ENCODE measurements around the gene RARRES2.
A peak's percentile ranks its signal among the peaks of the same experiment; 100 is the strongest.

The RARRES2 gene

DNA sequence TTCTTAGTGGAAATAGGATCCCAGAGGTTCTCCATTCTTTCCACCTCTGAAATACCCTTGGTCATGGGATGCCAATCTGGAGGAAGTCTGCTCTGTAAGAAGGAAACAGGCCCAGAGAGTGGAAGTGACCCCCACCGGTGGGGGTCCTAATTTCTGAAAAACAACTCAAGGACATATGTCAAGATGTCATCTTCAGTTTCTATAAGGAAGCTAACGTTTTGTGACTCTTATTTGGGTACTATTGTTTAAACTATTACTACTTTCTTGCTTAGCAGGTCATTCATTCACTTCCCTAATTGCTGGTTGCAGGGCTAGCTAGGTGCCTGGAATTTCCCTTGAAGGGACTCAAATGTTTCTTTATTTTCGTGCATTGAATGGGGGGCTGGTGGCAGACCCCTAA lies 35.8 kb upstream of the RARRES2 start:
- no peak for DNase-seq (ENCODE audit: extremely low read depth in 1 of 2, low read depth in 1 of 2)

DNA sequence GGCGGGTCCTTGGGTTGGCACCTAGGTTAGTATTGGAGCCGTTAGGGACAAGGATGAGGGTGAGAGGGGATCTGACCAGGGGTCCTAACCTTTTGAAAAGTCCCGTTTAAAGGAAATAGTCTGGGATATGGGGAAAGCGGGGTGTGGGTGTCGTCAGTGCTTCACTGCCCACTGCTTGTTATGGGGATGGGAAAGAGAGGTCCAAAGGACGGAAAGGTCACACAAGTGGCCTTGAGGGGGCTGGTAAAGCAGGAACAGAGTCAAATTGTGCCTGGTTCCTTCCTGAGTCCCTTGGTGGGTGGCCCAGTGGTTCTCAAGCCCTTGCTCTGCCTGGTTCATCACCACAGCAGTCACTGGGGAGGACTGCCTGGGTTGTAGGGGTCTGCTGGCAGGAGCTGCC lies 35.1 kb upstream of the RARRES2 start:
- no peak for DNase-seq (ENCODE audit: extremely low read depth in 1 of 2, low read depth in 1 of 2)

DNA sequence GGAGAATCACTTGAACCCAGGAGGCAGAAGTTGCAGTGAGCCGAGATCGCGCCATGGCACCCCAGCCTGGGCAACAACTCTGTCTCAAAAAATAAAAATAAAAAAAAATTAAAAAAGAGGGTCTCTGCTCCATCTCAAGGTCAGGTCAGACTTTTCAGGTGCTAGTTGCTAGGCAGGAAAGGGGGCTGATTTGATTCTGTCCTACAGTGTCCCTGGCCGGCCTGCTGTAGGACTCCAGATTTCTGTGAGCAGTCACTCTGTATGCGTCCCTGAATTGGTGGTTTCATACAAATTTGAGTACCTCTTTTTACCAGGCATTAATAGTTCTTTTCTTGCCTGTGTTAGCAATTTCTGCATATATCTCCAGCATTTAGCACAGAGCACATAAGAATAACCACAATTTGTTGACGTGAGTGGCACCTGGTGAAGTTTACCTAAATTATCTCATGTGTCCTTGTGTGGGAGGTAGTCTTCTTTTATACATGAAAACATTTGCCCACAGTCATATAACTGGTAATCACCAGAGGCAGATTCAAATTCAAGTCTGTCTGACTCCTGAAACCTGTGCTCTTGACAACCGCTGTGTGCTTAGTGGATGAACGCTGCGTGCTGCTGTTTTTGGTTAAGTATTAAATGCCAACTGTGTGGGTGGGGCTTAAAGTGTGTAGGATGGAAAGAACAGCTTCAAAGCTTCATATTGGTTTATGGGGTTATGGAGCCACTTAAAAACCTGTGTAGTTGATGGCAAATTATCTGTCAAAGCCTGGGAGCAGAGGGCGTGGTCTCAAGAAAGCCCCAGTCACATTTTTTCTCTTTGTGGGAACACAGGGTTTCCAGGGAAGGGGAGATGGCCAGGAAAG lies 34.5 kb upstream of the RARRES2 start:
- DNase-seq (ENCODE audit: extremely low read depth in 1 of 2, low read depth in 1 of 2) = no peak

DNA sequence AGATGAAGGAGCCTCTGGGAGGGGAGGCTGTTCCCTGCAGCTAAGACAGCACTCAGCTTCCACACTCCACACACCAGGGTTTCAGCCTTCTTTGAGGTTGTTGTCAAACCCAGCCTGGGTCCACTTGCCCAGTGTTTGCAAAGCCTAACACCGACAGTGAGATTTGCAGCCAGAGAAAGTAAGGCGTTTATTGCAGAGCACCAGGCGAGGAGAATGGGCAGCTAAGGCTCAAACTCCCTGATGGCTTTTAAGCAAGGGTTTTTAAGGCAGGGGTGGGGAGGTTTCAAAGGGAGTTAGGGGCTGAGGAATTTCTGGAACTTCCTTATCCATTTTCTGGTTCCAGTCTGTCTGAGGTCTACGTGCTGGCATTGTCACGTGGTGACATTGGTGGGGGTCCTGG lies 33.0 kb upstream of the RARRES2 start:
- DNase-seq (ENCODE audit: extremely low read depth in 1 of 2, low read depth in 1 of 2) = no peak

- no peak for DNase-seq (ENCODE audit: extremely low read depth in 1 of 2, low read depth in 1 of 2)
These were observed 32.6 kb upstream of the RARRES2 start for GRCh38 chr7:150374026-150374425.

- DNase-seq (ENCODE audit: extremely low read depth in 1 of 2, low read depth in 1 of 2) = no peak
These were observed 31.8 kb upstream of the RARRES2 start for GRCh38 chr7:150373049-150373801.

GRCh38 chr7:150372271-150373048 lies 31.0 kb upstream of the RARRES2 start:
- no peak for DNase-seq (ENCODE audit: extremely low read depth in 1 of 2, low read depth in 1 of 2)

DNA sequence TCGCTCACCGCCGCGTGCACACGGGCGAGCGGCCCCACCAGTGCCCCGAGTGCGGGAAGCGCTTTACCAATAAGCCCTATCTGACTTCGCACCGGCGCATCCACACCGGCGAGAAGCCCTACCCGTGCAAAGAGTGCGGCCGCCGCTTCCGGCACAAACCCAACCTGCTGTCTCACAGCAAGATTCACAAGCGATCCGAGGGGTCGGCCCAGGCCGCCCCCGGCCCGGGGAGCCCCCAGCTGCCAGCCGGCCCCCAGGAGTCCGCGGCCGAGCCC lies 30.5 kb upstream of the RARRES2 start:
- DNase-seq (ENCODE audit: extremely low read depth in 1 of 2, low read depth in 1 of 2) = no peak

DNA sequence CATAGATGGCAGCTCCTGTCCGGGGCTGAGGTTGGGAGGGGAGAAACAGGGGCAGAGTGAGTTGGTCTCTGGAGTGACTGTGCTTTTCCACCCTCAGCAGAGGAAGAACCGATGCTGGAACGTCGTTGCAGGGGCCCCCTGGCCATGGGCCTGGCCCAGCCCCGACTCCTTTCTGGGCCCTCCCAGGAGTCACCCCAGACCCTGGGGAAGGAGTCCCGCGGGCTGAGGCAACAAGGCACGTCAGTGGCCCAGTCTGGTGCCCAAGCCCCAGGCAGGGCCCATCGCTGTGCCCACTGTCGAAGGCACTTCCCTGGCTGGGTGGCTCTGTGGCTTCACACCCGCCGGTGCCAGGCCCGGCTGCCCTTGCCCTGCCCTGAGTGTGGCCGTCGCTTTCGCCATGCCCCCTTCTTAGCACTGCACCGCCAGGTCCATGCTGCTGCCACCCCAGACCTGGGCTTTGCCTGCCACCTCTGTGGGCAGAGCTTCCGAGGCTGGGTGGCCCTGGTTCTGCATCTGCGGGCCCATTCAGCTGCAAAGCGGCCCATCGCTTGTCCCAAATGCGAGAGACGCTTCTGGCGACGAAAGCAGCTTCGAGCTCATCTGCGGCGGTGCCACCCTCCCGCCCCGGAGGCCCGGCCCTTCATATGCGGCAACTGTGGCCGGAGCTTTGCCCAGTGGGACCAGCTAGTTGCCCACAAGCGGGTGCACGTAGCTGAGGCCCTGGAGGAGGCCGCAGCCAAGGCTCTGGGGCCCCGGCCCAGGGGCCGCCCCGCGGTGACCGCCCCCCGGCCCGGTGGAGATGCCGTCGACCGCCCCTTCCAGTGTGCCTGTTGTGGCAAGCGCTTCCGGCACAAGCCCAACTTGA lies 29.9 kb upstream of the RARRES2 start:
- DNase-seq (ENCODE audit: extremely low read depth in 1 of 2, low read depth in 1 of 2) = no peak

DNA sequence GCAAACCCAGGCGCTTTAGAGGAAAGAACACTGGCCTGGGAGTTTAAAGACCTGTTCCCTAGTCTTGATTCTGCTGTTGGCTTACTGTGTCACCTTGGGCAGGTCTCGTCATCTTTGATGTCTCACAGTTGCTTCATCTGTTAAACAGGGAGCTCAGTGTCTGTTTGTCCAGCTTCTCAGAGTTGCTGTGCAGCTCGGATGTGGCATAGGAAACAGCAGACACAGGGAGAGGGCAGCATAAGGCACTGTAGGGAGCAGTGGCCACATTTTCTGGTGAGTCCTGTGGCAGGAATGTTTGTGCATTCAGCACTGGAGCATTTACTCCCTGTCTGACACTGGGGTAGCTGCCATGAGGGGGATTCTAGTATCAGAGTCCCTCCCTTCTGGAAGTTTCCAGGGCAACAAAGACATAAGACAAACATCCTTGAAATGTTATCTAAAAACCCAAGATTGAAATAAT lies 29.2 kb upstream of the RARRES2 start:
- no peak for DNase-seq (ENCODE audit: extremely low read depth in 1 of 2, low read depth in 1 of 2)

GRCh38 chr7:150369748-150370501 lies 28.5 kb upstream of the RARRES2 start:
- no peak for DNase-seq (ENCODE audit: extremely low read depth in 1 of 2, low read depth in 1 of 2)

GRCh38 chr7:150368884-150369747 lies 27.7 kb upstream of the RARRES2 start:
- DNase-seq (ENCODE audit: extremely low read depth in 1 of 2, low read depth in 1 of 2) = peak in 1 of 2 donors; percentile 46

GRCh38 chr7:150368096-150368883 lies 26.9 kb upstream of the RARRES2 start, which contains the start of gene REPIN1:
Gene REPIN1, plus strand, starts transcription at chr7:150368822. Its CDS starts 890 bp downstream, at chr7:150369712.
- DNase-seq (ENCODE audit: extremely low read depth in 1 of 2, low read depth in 1 of 2) = peak; percentile 62 to 76

DNA sequence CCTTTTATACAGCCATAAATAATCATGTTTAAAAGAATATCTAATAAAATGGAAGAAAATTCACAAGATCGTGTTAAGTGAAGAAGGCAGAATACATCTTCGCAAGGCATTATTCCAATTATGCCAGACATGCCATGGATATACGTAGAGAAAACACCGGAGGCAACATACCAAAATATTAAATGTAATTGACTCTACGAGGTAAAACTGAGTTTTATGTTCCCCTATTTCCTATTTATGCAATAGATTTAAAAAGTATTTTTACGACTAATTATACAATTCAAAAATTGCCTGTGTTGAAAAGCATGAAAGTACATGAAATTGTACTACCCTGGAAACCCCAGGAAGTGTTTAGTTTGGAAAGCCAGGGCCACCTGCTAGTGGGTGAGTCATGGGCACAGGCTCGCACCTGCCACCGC lies 26.3 kb upstream of the RARRES2 start:
- DNase-seq (ENCODE audit: extremely low read depth in 1 of 2, low read depth in 1 of 2) = no peak

GRCh38 chr7:150365673-150366398 lies 24.4 kb upstream of the RARRES2 start:
- DNase-seq (ENCODE audit: extremely low read depth in 1 of 2, low read depth in 1 of 2) = no peak

DNA sequence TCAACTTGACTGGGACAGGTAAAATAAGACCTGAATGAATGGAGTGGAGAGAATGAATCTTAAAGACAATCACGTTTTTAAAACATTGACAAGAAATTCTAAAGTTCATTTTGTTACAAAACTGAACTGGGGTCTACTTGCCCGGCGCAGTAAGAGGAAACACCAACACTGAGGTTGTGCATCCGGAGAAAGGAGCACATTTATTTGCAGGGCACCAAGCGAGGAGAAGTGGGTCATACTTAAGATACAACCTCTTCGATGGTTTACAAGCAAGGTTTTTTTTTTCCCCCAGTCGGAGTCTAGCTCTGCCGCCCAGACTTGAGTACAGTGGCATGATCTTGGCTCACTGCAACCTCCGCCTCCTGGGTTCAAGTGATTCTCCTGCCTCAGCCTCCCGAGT lies 23.8 kb upstream of the RARRES2 start:
- no peak for DNase-seq (ENCODE audit: extremely low read depth in 1 of 2, low read depth in 1 of 2)

GRCh38 chr7:150363872-150364271 lies 22.4 kb upstream of the RARRES2 start:
- no peak for DNase-seq (ENCODE audit: extremely low read depth in 1 of 2, low read depth in 1 of 2)

Measured in activated CD8-positive, alpha-beta memory T cell treated with anti-CD3 and anti-CD28 coated beads for 1 hour (primary cell).